Stimulated activated CD8-positive, alpha-beta memory T cell treated with anti-CD3 and anti-CD28 coated beads, Interleukin-2, amount 100 ng/mL, for 1 hour (primary cell): Measurements from ENCODE around the gene ZNF839.

Source experiments
- DNase-seq, 2 donors: peaks; one replicate each; pipeline ENCODE4 v3.0.0-alpha.2; 2020; ENCODE audit warnings: low read depth in 2 of 2

Gene ZNF839

DNA sequence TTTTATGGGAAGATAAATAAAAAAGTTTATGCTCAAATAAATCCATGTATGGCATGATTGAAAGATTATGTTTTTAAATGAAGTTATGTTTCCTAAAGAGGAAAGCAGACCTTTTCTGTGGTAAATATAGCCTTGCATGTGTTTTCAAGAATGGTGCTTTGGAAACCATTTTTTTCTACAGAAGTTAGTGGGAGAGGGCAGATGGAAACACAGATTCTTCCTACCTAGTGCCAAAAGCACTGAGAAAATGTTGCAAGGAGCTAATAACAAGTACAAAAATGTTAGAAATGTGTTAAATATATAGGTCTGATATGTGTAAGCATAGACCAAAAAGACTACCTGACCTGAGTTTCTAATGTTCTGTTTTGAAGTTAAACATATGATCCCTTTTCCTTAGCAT is 67.5 kb downstream of the ZNF839 start:
- DNase-seq: no peak

- no peak for DNase-seq
Observed at GRCh38 chr14:102389246-102389645, 69.7 kb downstream of the ZNF839 start.

DNA sequence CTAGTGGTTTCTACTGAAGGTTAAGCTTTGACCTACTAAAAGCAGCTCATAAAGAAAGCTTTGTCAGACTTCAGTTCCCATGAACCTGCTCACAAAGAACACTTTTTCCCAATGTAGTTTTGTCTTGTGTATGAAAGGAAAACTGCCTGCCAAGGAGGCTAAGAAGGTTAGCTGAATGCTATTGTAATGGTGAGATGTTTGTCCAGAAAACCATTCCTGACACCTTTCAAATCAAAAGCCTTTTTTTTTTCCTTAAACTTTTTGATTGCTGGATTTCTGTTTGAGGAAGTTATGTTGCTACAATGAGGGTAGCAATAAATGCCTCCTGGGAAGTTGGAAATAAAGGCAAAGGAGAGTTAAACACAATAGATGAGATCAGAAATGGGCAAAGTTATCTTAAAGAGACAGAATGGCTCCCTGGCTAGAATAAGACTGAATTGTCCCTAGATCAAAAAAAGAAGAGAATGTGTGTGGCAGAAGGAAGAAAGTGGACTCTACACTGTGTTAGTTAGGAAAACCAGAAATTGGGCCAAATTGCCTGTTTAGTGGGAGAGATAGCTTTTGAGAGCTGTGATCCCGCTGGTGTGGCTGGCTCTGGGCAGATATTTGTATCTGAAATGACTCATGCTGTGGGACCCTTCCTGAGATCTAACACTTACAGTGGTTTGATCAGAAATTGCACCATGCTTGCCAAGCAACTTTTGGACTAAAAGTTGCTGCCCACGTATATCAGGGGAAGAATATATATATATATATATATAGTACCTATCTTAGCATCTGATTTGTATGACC is 70.7 kb downstream of the ZNF839 start:
- no peak for DNase-seq
